HG03354 (cell line): ENCODE data around the gene SCG5.

Experiments
- ATAC-seq: cut with Tn5 transposase; IDR thresholded peaks from one replicate; pipeline ENCODE4 v1.9.1; 2021; ENCODE audit warnings: mild to moderate bottlenecking; ENCODE audit not compliant: unreplicated experiment, poor library complexity, severe bottlenecking

The SCG5 gene

GRCh38 chr15:32718227-32718820 lies 76.8 kb downstream of the SCG5 start:
- ATAC-seq = no peak

GRCh38 chr15:32718821-32719716 lies 77.6 kb downstream of the SCG5 start:
- ATAC-seq = no peak

GRCh38 chr15:32721596-32721995 lies 80.1 kb downstream of the SCG5 start:
- no peak for ATAC-seq

GRCh38 chr15:32722136-32722535 lies 80.6 kb downstream of the SCG5 start:
- ATAC-seq = no peak

GRCh38 chr15:32723171-32723948 lies 81.8 kb downstream of the SCG5 start:
- ATAC-seq = peak; percentile 91

- no peak for ATAC-seq
Measured at GRCh38 chr15:32729700-32730395, 88.3 kb downstream of the SCG5 start.

- no peak for ATAC-seq
Measured at GRCh38 chr15:32730677-32731654, 89.5 kb downstream of the SCG5 start.

GRCh38 chr15:32732574-32733157 lies 91.2 kb downstream of the SCG5 start:
- no peak for ATAC-seq

- ATAC-seq = no peak
Measured at GRCh38 chr15:32733281-32733680, 91.8 kb downstream of the SCG5 start.

GRCh38 chr15:32735989-32736700 lies 94.6 kb downstream of the SCG5 start:
- ATAC-seq = no peak

GRCh38 chr15:32736701-32737061 lies 95.2 kb downstream of the SCG5 start:
- ATAC-seq = no peak

- no peak for ATAC-seq
Measured at GRCh38 chr15:32737304-32737703, 95.8 kb downstream of the SCG5 start.

- ATAC-seq = no peak
Measured at GRCh38 chr15:32738666-32739065, 97.2 kb downstream of the SCG5 start.

- no peak for ATAC-seq
Measured at GRCh38 chr15:32739522-32740063, 98.1 kb downstream of the SCG5 start.

- no peak for ATAC-seq
Measured at GRCh38 chr15:32743411-32744140, 102.1 kb downstream of the SCG5 start.

GRCh38 chr15:32746116-32746857 lies 104.8 kb downstream of the SCG5 start:
- ATAC-seq = no peak
